ENCODE measurements around the gene CCT5.
A peak's percentile ranks its signal among the peaks of the same experiment; 100 is the strongest.
"Not testable (repeated sequence)": the region's sequence is repeated elsewhere in the genome, so short reads cannot be mapped to it uniquely, and the experiment has no call there.

Gene CCT5

GRCh38 chr5:10278658-10279279 is 28.7 kb downstream of the CCT5 start:
- DNase-seq = no peak

GRCh38 chr5:10279328-10279727 is 29.2 kb downstream of the CCT5 start:
- DNase-seq = no peak

GRCh38 chr5:10279925-10280720 is 30.0 kb downstream of the CCT5 start:
- no peak for DNase-seq

GRCh38 chr5:10283927-10284635 is 34.0 kb downstream of the CCT5 start:
- peak; percentile 32 to 81 (median 62) for DNase-seq

- not testable (repeated sequence) for DNase-seq
These were observed 35.3 kb downstream of the CCT5 start for GRCh38 chr5:10285362-10285761.

GRCh38 chr5:10286162-10286861 is 36.2 kb downstream of the CCT5 start:
- DNase-seq = no peak

GRCh38 chr5:10286862-10287227 is 36.8 kb downstream of the CCT5 start:
- DNase-seq = no peak

- peak in 1 of 6 experiments; percentile 2 for DNase-seq
These were observed 38.6 kb downstream of the CCT5 start for GRCh38 chr5:10288592-10289219.

- DNase-seq = no peak
These were observed 39.3 kb downstream of the CCT5 start for GRCh38 chr5:10289353-10289752.

GRCh38 chr5:10289991-10290390 is 39.9 kb downstream of the CCT5 start:
- DNase-seq = no peak

- no peak for DNase-seq
These were observed 40.4 kb downstream of the CCT5 start for GRCh38 chr5:10290438-10290837.

GRCh38 chr5:10291692-10292339 is 41.7 kb downstream of the CCT5 start:
- DNase-seq = no peak

GRCh38 chr5:10293907-10294662 is 44.0 kb downstream of the CCT5 start:
- DNase-seq = no peak

GRCh38 chr5:10295619-10296326 is 45.7 kb downstream of the CCT5 start:
- no peak for DNase-seq

- DNase-seq = no peak
These were observed 47.6 kb downstream of the CCT5 start for GRCh38 chr5:10297646-10298204.

GRCh38 chr5:10300246-10300645 is 50.2 kb downstream of the CCT5 start:
- DNase-seq = no peak

GRCh38 chr5:10301266-10301665 is 51.2 kb downstream of the CCT5 start:
- DNase-seq = no peak

GRCh38 chr5:10301842-10302610 is 51.9 kb downstream of the CCT5 start:
- no peak for DNase-seq

- no peak for DNase-seq
These were observed 53.1 kb downstream of the CCT5 start for GRCh38 chr5:10303201-10303600.

- no peak for DNase-seq
These were observed 53.7 kb downstream of the CCT5 start for GRCh38 chr5:10303699-10304170.
